HepG2 (cell line): ENCODE data around the gene ZNF433. TPM values are rescaled to one million over a fixed set of nuclear protein-coding genes. Genes with fewer than 3 reads are reported as not detected.

ENCODE experiments used
- ATAC-seq: fragments of 200-7000 bp; cut with Tn5 transposase; 3 replicates; pipeline ENCODE4 v1.9.1; 2020; ENCODE audit warnings: mild to moderate bottlenecking, moderate library complexity
- BruUV-seq: library from RNA; stranded (reverse); fragments of 400-500 nt; replicated peaks from 2 replicates; lab custom pipeline; 2021; lab: Mats Ljungman, UMichigan
- CTCF ChIA-PET: fragments of 300-600 bp; formaldehyde crosslinking; extraction: SDS; loops from one replicate; lab custom pipeline; 2021; ENCODE audit warnings: low total read pairs, inconsistent platforms, low intra/inter-chr PET ratio; lab: Yijun Ruan, JAX
- POLR2A ChIA-PET: fragments of 350-600 bp; sonication (Branson Sonifier 250); formaldehyde crosslinking; loops from one replicate; lab custom pipeline; 2020; ENCODE audit warnings: antibody characterized with exemption, inconsistent platforms; lab: Yijun Ruan, JAX
- DNase-seq: peaks from one replicate; pipeline ENCODE4 v3.0.0-alpha.2; 2015; ENCODE audit warnings: low spot score
- FAIRE-seq: peaks from 3 replicates; lab custom pipeline; 2011; peaks lifted over from hg19 to GRCh38; lab: Jason Lieb, UNC
- H2AFZ ChIP-seq: one replicate; pipeline ENCODE4 v1.6.1; 2011; ENCODE audit warnings: low read length, inconsistent platforms
- H3K27ac ChIP-seq: fragments of 300-600 bp; 3 replicates; pipeline ENCODE4 v1.8.0; 2011; ENCODE audit warnings: mixed run types, mild to moderate bottlenecking, mixed read lengths, low read length, inconsistent platforms; ENCODE audit not compliant: insufficient read depth; ENCODE audit errors: extremely low read length
- H3K27me3 ChIP-seq, 2 experiments: fragments of 200-600 bp in 1 of 2; 2 replicates in 1 of 2; 3 replicates in 1 of 2; pipeline versions ENCODE4 v1.6.0 to v1.8.0; 2011; ENCODE audit warnings: low read length in 2 of 2, mild to moderate bottlenecking in 2 of 2, moderate library complexity in 2 of 2, inconsistent platforms in 1 of 2; ENCODE audit not compliant: insufficient read depth in 2 of 2, control insufficient read depth in 1 of 2
- H3K36me3 ChIP-seq, 2 experiments: fragments of 200-600 bp in 1 of 2; replicated peaks in 1 of 2; 2 replicates in 1 of 2; 3 replicates in 1 of 2; pipeline versions ENCODE4 v1.5.1 to v1.8.0; 2011; ENCODE audit warnings: low read length in 2 of 2, inconsistent platforms in 1 of 2; ENCODE audit not compliant: insufficient read depth in 2 of 2, control insufficient read depth in 1 of 2
- H3K4me1 ChIP-seq: 2 replicates; pipeline ENCODE4 v1.5.1; 2012; ENCODE audit warnings: low read length, inconsistent platforms; ENCODE audit not compliant: insufficient read depth
- H3K4me2 ChIP-seq: 2 replicates; pipeline ENCODE4 v1.6.0; 2011; ENCODE audit warnings: low read depth, low read length, inconsistent platforms
- H3K4me3 ChIP-seq, 3 experiments: fragments of 200-600 bp in 1 of 3; sonication (generic), shearing (Covaris generic) in 1 of 3; replicated peaks in 1 of 3; 2 replicates each; pipeline ENCODE4 v1.5.1; 2011 to 2016; ENCODE audit warnings: low read length in 3 of 3, inconsistent platforms in 2 of 3, low read depth in 2 of 3, mild to moderate bottlenecking in 2 of 3, control low read depth in 1 of 3, mixed read lengths in 1 of 3; ENCODE audit not compliant: insufficient read depth in 1 of 3
- H3K79me2 ChIP-seq: one replicate; pipeline ENCODE4 v1.6.1; 2011; ENCODE audit warnings: low read length, inconsistent platforms; ENCODE audit not compliant: insufficient read depth
- H3K9ac ChIP-seq: 2 replicates; pipeline ENCODE4 v1.6.0; 2011; ENCODE audit warnings: mild to moderate bottlenecking, low read depth, low read length, inconsistent platforms; ENCODE audit not compliant: insufficient read depth
- H3K9me3 ChIP-seq: 2 replicates; pipeline ENCODE4 v1.5.1; 2012; ENCODE audit warnings: mild to moderate bottlenecking, low read length
- H4K20me1 ChIP-seq: 2 replicates; pipeline ENCODE4 v1.6.0; 2011; ENCODE audit warnings: inconsistent platforms, mild to moderate bottlenecking, low read length, moderate library complexity; ENCODE audit not compliant: insufficient read depth
- BCL6 ChIP-seq: IDR thresholded peaks from 2 replicates; pipeline ENCODE4 v1.6.1; 2016; ENCODE audit warnings: missing genetic modification reagents, missing compliant biosample characterization
- CENPX ChIP-seq: sonication (generic); formaldehyde crosslinking; IDR thresholded peaks from 2 replicates; pipeline ENCODE4 v1.9.0; 2021; ENCODE audit warnings: mild to moderate bottlenecking, missing genetic modification reagents, moderate library complexity
- ZNF10 ChIP-seq: sonication (generic); formaldehyde crosslinking; IDR thresholded peaks from 2 replicates; pipeline ENCODE4 v1.4.0; 2020; ENCODE audit warnings: mild to moderate bottlenecking, low read depth, missing genetic modification reagents, borderline replicate concordance
- ZNF253 ChIP-seq: sonication (generic); formaldehyde crosslinking; IDR thresholded peaks from 2 replicates; pipeline ENCODE4 v1.8.0; 2022; ENCODE audit warnings: mild to moderate bottlenecking, missing genetic modification reagents, borderline replicate concordance
- ZNF292 ChIP-seq: sonication (generic); formaldehyde crosslinking; IDR thresholded peaks from 2 replicates; pipeline ENCODE4 v1.8.1; 2022; ENCODE audit warnings: mild to moderate bottlenecking, low read depth, missing genetic modification reagents, borderline replicate concordance
- ZNF614 ChIP-seq: IDR thresholded peaks from 2 replicates; pipeline ENCODE4 v1.6.1; 2018; ENCODE audit warnings: missing biosample characterization, missing genetic modification reagents, inconsistent platforms, borderline replicate concordance
- ZNF879 ChIP-seq: sonication (generic); formaldehyde crosslinking; IDR thresholded peaks from 2 replicates; pipeline ENCODE4 v1.8.1; 2023; ENCODE audit warnings: missing genetic modification reagents
- WGBS: methylation state at CpG from one replicate; pipeline ENCODE4 v1.1.6; 2017; ENCODE audit warnings: low lambda C conversion rate; 5-methylcytosine and 5-hydroxymethylcytosine counted together
- in situ Hi-C: cut with HindIII; loops from 2 replicates; pipeline ENCODE4 v1.10.0; 2017; ENCODE audit warnings: low pct_unique_long_range_greater_than_20kb; ENCODE audit not compliant: extremely low pct_ligation_motif_present
- intact Hi-C: fragments of 100-400 bp; cut with micrococcal nuclease; formaldehyde crosslinking; loops from one replicate; pipeline ENCODE4 v1.10.0; 2022; ENCODE audit not compliant: unreplicated experiment
- polyA plus RNA-seq, 8 experiments: library from polyadenylated mRNA; depleted of rRNA in 3 of 8; stranded (reverse) in 7 of 8; unstranded in 1 of 8; fragments of >200 nt; fragmentation: Illumina TruSeq in 4 of 8; extraction: Trizol in 4 of 8; gene quantifications; 2 replicates each; pipeline versions ENCODE4 v1.2.1 to v1.2.3, GENCODE V29; 2011 to 2016; ENCODE audit warnings: low read depth in 4 of 8, missing spikeins in 1 of 8, mixed read lengths in 1 of 8; ENCODE audit not compliant: insufficient read depth in 1 of 8
- total RNA-seq, 5 experiments: library from RNA; depleted of rRNA; stranded (reverse); fragments of >200 nt; fragmentation: Illumina TruSeq; extraction: Trizol; gene quantifications; 2 replicates each; pipeline ENCODE4 v1.2.3, GENCODE V29; 2016; ENCODE audit warnings: low read depth in 1 of 5
- TF ChIP-seq, protein P1 (sequence below): sonication (generic); formaldehyde crosslinking; IDR thresholded peaks from 2 replicates; pipeline ENCODE4 v1.8.1; 2023; ENCODE audit warnings: mild to moderate bottlenecking, missing genetic modification reagents

The ZNF433 gene
- total and polyA plus RNA-seq, 2 of the 13 experiments (the other 11 are each of a cell fraction or from before 2014, with no cell fraction given) = 1.8 to 4.9 TPM

DNA sequence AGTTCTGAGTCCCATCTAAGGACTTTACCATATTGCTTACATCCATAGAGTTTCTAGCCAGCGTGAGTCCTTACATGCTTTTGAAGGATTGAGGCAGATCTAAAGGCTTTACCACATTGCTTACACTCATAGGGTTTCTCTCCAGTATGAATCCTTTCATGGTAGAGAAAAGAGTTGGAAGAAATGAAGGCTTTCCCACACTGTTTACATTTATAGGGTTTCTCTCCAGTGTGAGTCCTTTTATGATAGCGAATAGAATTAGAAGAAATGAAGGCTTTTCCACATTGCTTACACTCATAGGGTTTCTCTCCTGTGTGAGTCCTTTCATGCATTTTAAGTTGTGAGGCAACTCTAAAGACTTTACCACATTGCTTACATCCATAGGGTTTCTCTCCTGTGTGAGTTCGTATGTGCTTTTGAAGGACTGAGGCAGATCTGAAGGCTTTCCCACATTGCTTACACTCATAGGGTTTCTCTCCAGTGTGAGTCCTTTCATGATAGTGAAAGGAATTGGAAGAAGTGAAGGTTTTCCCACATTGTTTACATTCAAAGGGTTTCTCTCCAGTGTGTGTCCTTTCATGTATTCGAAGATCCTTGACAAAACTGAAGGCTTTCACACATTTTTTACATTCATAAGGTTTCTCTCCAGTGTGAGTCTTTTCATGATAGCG, 8.4 kb upstream of the ZNF433 start:
- H3K9me3 ChIP-seq = no peaks in the 10 kb centered on the region
- no peaks in the 10 kb centered on the region for H4K20me1 ChIP-seq
- POLR2A ChIA-PET = interaction anchor here (1.4 to 1.6 kb wide), 2 partner anchors 9 to 16 kb away, joined by 4 to 7 read pairs; partner anchors contain the start of gene ZNF878
- DNase-seq (no peak), ATAC-seq (no peak), FAIRE-seq (no peak)
- peaks cover 6 to 19% of the 10 kb centered on the region in 2 experiments; a peak in 3 of 5 replicates for H3K36me3 ChIP-seq
- H3K27me3 ChIP-seq = no peaks in the 10 kb centered on the region
- no peak overlapping the region for H2AFZ ChIP-seq
- TSS peak; percentile 48 for BruUV-seq
- H3K4me3 ChIP-seq = no peak overlapping the region
- in situ Hi-C loops (no loop called here), intact Hi-C loops (no loop called here)
- peaks cover 23% of the 10 kb centered on the region for H3K4me1 ChIP-seq
- TF ChIP-seq CENPX (CRISPR knock-in tag) (no peak), ZNF614 (CRISPR knock-in tag) (no peak), ZNF879 (CRISPR knock-in tag) (no peak), ZNF253 (CRISPR knock-in tag) (no peak), BCL6 (CRISPR knock-in tag) (no peak), ZNF292 (CRISPR knock-in tag) (no peak), ZNF10 (CRISPR knock-in tag) (no peak)
- TF ChIP-seq, protein P1, sequence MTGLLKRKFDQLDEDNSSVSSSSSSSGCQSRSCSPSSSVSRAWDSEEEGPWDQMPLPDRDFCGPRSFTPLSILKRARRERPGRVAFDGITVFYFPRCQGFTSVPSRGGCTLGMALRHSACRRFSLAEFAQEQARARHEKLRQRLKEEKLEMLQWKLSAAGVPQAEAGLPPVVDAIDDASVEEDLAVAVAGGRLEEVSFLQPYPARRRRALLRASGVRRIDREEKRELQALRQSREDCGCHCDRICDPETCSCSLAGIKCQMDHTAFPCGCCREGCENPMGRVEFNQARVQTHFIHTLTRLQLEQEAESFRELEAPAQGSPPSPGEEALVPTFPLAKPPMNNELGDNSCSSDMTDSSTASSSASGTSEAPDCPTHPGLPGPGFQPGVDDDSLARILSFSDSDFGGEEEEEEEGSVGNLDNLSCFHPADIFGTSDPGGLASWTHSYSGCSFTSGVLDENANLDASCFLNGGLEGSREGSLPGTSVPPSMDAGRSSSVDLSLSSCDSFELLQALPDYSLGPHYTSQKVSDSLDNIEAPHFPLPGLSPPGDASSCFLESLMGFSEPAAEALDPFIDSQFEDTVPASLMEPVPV (CRISPR knock-in tag) = no peak
- CTCF ChIA-PET = no interaction called here
- no peak overlapping the region for H3K4me2 ChIP-seq
- WGBS = 96% methylated on average over 5 of the region's 5 CpGs
- no peak overlapping the region for H3K9ac ChIP-seq
- no peaks in the 10 kb centered on the region for H3K79me2 ChIP-seq
- no peak overlapping the region for H3K27ac ChIP-seq
